GM12878 (cell line): ENCODE data around the gene LIPE. TPM values are rescaled to one million over a fixed set of nuclear protein-coding genes. Genes with fewer than 3 reads are reported as not detected.

Experiments
- ATF3 ChIP-seq: IDR thresholded peaks from 2 replicates; pipeline ENCODE4 v1.6.1; 2011; ENCODE audit warnings: low read depth, mild to moderate bottlenecking, low read length, moderate library complexity, borderline replicate concordance; ENCODE audit errors: extremely low read depth
- BACH1 ChIP-seq: fragments of 450-650 bp; IDR thresholded peaks from 2 replicates; pipeline ENCODE4 v1.6.1; 2017; ENCODE audit warnings: mild to moderate bottlenecking, borderline replicate concordance
- CEBPZ ChIP-seq: fragments of 150-350 bp; IDR thresholded peaks from 2 replicates; pipeline ENCODE4 v1.6.1; 2016; ENCODE audit warnings: low read depth, low read length
- CHD2 ChIP-seq: IDR thresholded peaks from 2 replicates; pipeline ENCODE4 v1.6.1; 2011; ENCODE audit warnings: low read depth, low read length, improper control_type of control experiment, borderline replicate concordance
- CREM ChIP-seq: IDR thresholded peaks from 2 replicates; pipeline ENCODE4 v1.6.1; 2014; ENCODE audit warnings: antibody characterized with exemption, low read depth
- ELK1 ChIP-seq: IDR thresholded peaks from 2 replicates; pipeline ENCODE4 v1.6.1; 2012; ENCODE audit warnings: low read depth, low read length, improper control_type of control experiment
- IKZF2 ChIP-seq, 2 experiments: fragments of 450-650 bp; IDR thresholded peaks; 2 replicates each; pipeline ENCODE4 v1.6.1; 2017; ENCODE audit warnings: mild to moderate bottlenecking in 2 of 2, moderate library complexity in 2 of 2
- IRF5 ChIP-seq: fragments of 450-650 bp; IDR thresholded peaks from 2 replicates; pipeline ENCODE4 v1.6.1; 2017; ENCODE audit warnings: borderline replicate concordance
- JUNB ChIP-seq: IDR thresholded peaks from 2 replicates; pipeline ENCODE4 v1.6.1; 2016; ENCODE audit warnings: antibody characterized with exemption, mild to moderate bottlenecking
- MEF2B ChIP-seq: fragments of 450-650 bp; IDR thresholded peaks from 2 replicates; pipeline ENCODE4 v1.6.1; 2018; ENCODE audit warnings: mild to moderate bottlenecking, moderate library complexity; ENCODE audit not compliant: partially characterized antibody, poor library complexity, severe bottlenecking
- MLLT1 ChIP-seq: fragments of 450-650 bp; IDR thresholded peaks from 2 replicates; pipeline ENCODE4 v1.6.1; 2016; ENCODE audit warnings: mild to moderate bottlenecking
- MTA2 ChIP-seq: fragments of 450-650 bp; IDR thresholded peaks from 2 replicates; pipeline ENCODE4 v1.6.1; 2016; ENCODE audit warnings: low read depth, mild to moderate bottlenecking, moderate library complexity
- NBN ChIP-seq: fragments of 450-650 bp; IDR thresholded peaks from 2 replicates; pipeline ENCODE4 v1.6.1; 2016
- NFIC ChIP-seq: IDR thresholded peaks from 2 replicates; pipeline ENCODE4 v1.6.1; 2012; ENCODE audit warnings: low read depth, mild to moderate bottlenecking, inconsistent platforms, low read length, moderate library complexity
- NR2C2 ChIP-seq: IDR thresholded peaks from 2 replicates; pipeline ENCODE4 v1.6.1; 2011; ENCODE audit warnings: borderline replicate concordance, low read depth; ENCODE audit not compliant: control insufficient read depth, insufficient read length
- POLR2AphosphoS5 ChIP-seq: IDR thresholded peaks from 2 replicates; pipeline ENCODE4 v1.6.1; 2011; ENCODE audit warnings: mild to moderate bottlenecking, low read length, inconsistent platforms
- RELA ChIP-seq: fragments of 450-650 bp; IDR thresholded peaks from 2 replicates; pipeline ENCODE4 v1.8.0; 2014; ENCODE audit warnings: borderline replicate concordance; ENCODE audit not compliant: partially characterized antibody
- RFX5 ChIP-seq: IDR thresholded peaks from 2 replicates; pipeline ENCODE4 v1.6.1; 2011; ENCODE audit warnings: low read depth, low read length, improper control_type of control experiment
- RUNX3 ChIP-seq: IDR thresholded peaks from 2 replicates; pipeline ENCODE4 v1.6.1; 2012; ENCODE audit warnings: low read length, inconsistent platforms
- SMC3 ChIP-seq: IDR thresholded peaks from 2 replicates; pipeline ENCODE4 v1.6.1; 2011; ENCODE audit warnings: low read length, improper control_type of control experiment, borderline replicate concordance
- SPI1 ChIP-seq: IDR thresholded peaks from 2 replicates; pipeline ENCODE4 v1.6.1; 2011; ENCODE audit warnings: low read depth, mild to moderate bottlenecking, low read length, moderate library complexity, borderline replicate concordance; ENCODE audit not compliant: insufficient read depth
- SREBF1 ChIP-seq: IDR thresholded peaks from 2 replicates; pipeline ENCODE4 v1.6.1; 2012; ENCODE audit warnings: mild to moderate bottlenecking, low read length
- ZSCAN29 ChIP-seq: fragments of 450-650 bp; IDR thresholded peaks from 2 replicates; pipeline ENCODE4 v1.6.1; 2017; ENCODE audit warnings: mild to moderate bottlenecking, moderate library complexity
- polyA plus RNA-seq, 11 experiments: library from polyadenylated mRNA; depleted of rRNA in 4 of 11; unstranded in 6 of 11; stranded (reverse) in 5 of 11; fragments of >200 nt; fragmentation: Nextera tagmentation in 4 of 11; fragmentation: Illumina TruSeq in 1 of 11; extraction: Ambion mirVana in 4 of 11; extraction: Trizol in 1 of 11; gene quantifications; 1 replicate in 1 of 11; 2 replicates in 10 of 11; pipeline versions ENCODE4 v1.2.1 to v1.2.3, GENCODE V29; 2011 to 2016; ENCODE audit warnings: inconsistent platforms in 2 of 11, missing spikeins in 2 of 11, low read depth in 1 of 11
- total RNA-seq, 4 experiments: library from RNA; depleted of rRNA in 3 of 4; stranded (reverse); fragments of >200 nt in 3 of 4; fragmentation: Illumina TruSeq in 1 of 4; extraction: Trizol in 1 of 4; gene quantifications; 2 replicates each; pipeline versions ENCODE4 v1.2.1 to v1.2.3, GENCODE V29; 2013 to 2021

The LIPE gene
- total and polyA plus RNA-seq, 10 of the 15 experiments (the other 5 are each of a cell fraction or from before 2014, with no cell fraction given), result 0.02 to 33.3 (median 9.5) TPM

GRCh38 chr19:42465827-42466280 lies 38.7 kb upstream of the LIPE start (continued):
- TF ChIP-seq CEBPZ, result no peak
- TF ChIP-seq NFIC, result peak; percentile 55; the same call in 1 of the 2 replicates
- no peak for TF ChIP-seq ATF3
- peak; percentile 43; the same call in 1 of the 2 replicates for TF ChIP-seq SMC3
- peak; percentile 90 for TF ChIP-seq RELA
- TF ChIP-seq SPI1, result peak; percentile 98
- no peak for TF ChIP-seq ZSCAN29
- peak; percentile 47; the same call in 1 of the 2 replicates for TF ChIP-seq CHD2
- TF ChIP-seq IKZF2 (IDR thresholded peaks at IDR 0.05), result peak; percentile 86 to 88
- no peak for TF ChIP-seq RFX5
- TF ChIP-seq CREM, result peak; percentile 55
- TF ChIP-seq NR2C2, result no peak
- no peak for TF ChIP-seq ELK1
- TF ChIP-seq JUNB, result no peak
- no peak for TF ChIP-seq SREBF1
- peak; percentile 42; the same call in 1 of the 2 replicates for TF ChIP-seq MLLT1
- peak; percentile 91 for TF ChIP-seq RUNX3
- TF ChIP-seq BACH1, result peak; percentile 56; the same call in 1 of the 2 replicates
- no peak for TF ChIP-seq IRF5
- peak; percentile 65 for TF ChIP-seq MTA2
- no peak; the same call in 1 of the 2 replicates for TF ChIP-seq NBN
- no peak for TF ChIP-seq POLR2AphosphoS5
- TF ChIP-seq MEF2B, result no peak
